H1 (cell line): Measurements from ENCODE around the gene LUZP1. TPM values are rescaled to one million over a fixed set of nuclear protein-coding genes. Genes with fewer than 3 reads are reported as not detected.

Source experiments
- CTCF ChIA-PET: fragments of 300-600 bp; sonication (Branson Sonifier 250); formaldehyde crosslinking; loops from one replicate; lab custom pipeline; 2021; ENCODE audit not compliant: partially characterized antibody; lab: Charles Lee
- POLR2A ChIA-PET: fragments of 300-600 bp; sonication (Branson Sonifier 250); formaldehyde crosslinking; loops from one replicate; lab custom pipeline; 2021; ENCODE audit warnings: inconsistent platforms; ENCODE audit not compliant: partially characterized antibody; lab: Charles Lee
- DNase-seq, 2 experiments: peaks; one replicate each; pipeline versions ENCODE4 v3.0.0 to v3.0.0-alpha.2; 2010 to 2022; ENCODE audit warnings: low spot score in 2 of 2, low read depth in 1 of 2, mixed read lengths in 1 of 2
- FAIRE-seq: peaks from 2 replicates; lab custom pipeline; 2011; peaks lifted over from hg19 to GRCh38; lab: Jason Lieb, UNC
- H2AFZ ChIP-seq: 2 replicates; pipeline ENCODE4 v1.8.1; 2012; ENCODE audit warnings: low read length, inconsistent platforms
- H2AK5ac ChIP-seq: 2 replicates; pipeline ENCODE4 v1.6.1; 2013; ENCODE audit warnings: low read depth, low read length
- H2BK120ac ChIP-seq: replicated peaks from 2 replicates; pipeline ENCODE3; 2013; ENCODE audit warnings: low read depth, low read length, inconsistent platforms
- H2BK12ac ChIP-seq: 2 replicates; pipeline ENCODE4 v1.6.1; 2013; ENCODE audit warnings: low read depth, low read length
- H2BK15ac ChIP-seq: 2 replicates; pipeline ENCODE4 v1.6.1; 2013; ENCODE audit warnings: low read length
- H2BK20ac ChIP-seq: 2 replicates; pipeline ENCODE4 v1.6.1; 2013; ENCODE audit warnings: low read length
- H2BK5ac ChIP-seq: 2 replicates; pipeline ENCODE4 v1.6.1; 2013; ENCODE audit warnings: low read depth, low read length
- H3K14ac ChIP-seq: 2 replicates; pipeline ENCODE4 v1.6.1; 2013; ENCODE audit warnings: inconsistent platforms; ENCODE audit not compliant: insufficient read length
- H3K18ac ChIP-seq: 2 replicates; pipeline ENCODE4 v1.6.1; 2013; ENCODE audit warnings: low read length; ENCODE audit errors: extremely low read depth
- H3K23ac ChIP-seq: 2 replicates; pipeline ENCODE4 v1.6.1; 2013; ENCODE audit warnings: inconsistent platforms; ENCODE audit not compliant: insufficient read length
- H3K23me2 ChIP-seq: 2 replicates; pipeline ENCODE4 v1.6.1; 2013; ENCODE audit warnings: low read depth, low read length
- H3K27ac ChIP-seq: 2 replicates; pipeline ENCODE4 v1.6.1; 2011; ENCODE audit warnings: low read depth, low read length, inconsistent platforms
- H3K27me3 ChIP-seq, 4 experiments: replicated peaks in 1 of 4; 1 replicate in 1 of 4; 2 replicates in 3 of 4; pipeline versions ENCODE4 v1.6.1 to v1.8.1; 2011 to 2013; ENCODE audit warnings: low read length in 3 of 4, mild to moderate bottlenecking in 3 of 4, inconsistent platforms in 2 of 4, mixed read lengths in 2 of 4, moderate library complexity in 1 of 4; ENCODE audit not compliant: control insufficient read depth in 3 of 4, insufficient read depth in 3 of 4; ENCODE audit errors: extremely low read depth in 1 of 4
- H3K36me3 ChIP-seq, 4 experiments: 2 replicates each; pipeline versions ENCODE4 v1.6.1 to v1.8.1; 2011 to 2013; ENCODE audit warnings: mild to moderate bottlenecking in 4 of 4, low read length in 3 of 4, moderate library complexity in 2 of 4, control low read depth in 1 of 4, inconsistent platforms in 1 of 4; ENCODE audit not compliant: insufficient read depth in 4 of 4, control insufficient read depth in 2 of 4
- H3K4ac ChIP-seq: replicated peaks from 2 replicates; pipeline ENCODE3; 2013; ENCODE audit warnings: low read length, low read depth, mixed read lengths, inconsistent platforms; ENCODE audit not compliant: insufficient read length
- H3K4me1 ChIP-seq, 4 experiments: replicated peaks in 1 of 4; 1 replicate in 1 of 4; 2 replicates in 3 of 4; pipeline versions ENCODE4 v1.6.1 to v1.8.1; 2011 to 2013; ENCODE audit warnings: low read length in 3 of 4, inconsistent platforms in 2 of 4, mixed read lengths in 1 of 4; ENCODE audit not compliant: insufficient read depth in 4 of 4, control insufficient read depth in 3 of 4
- H3K4me2 ChIP-seq, 2 experiments: 2 replicates each; pipeline versions ENCODE4 v1.6.1 to v1.8.1; 2011 to 2013; ENCODE audit warnings: low read depth in 2 of 2, low read length in 2 of 2, control low read depth in 1 of 2, inconsistent platforms in 1 of 2, mild to moderate bottlenecking in 1 of 2; ENCODE audit not compliant: insufficient read depth in 1 of 2
- H3K4me3 ChIP-seq, 4 experiments: fragments of 200-600, 300-600 bp in 1 of 4; sonication (generic), shearing (Covaris generic), sonication (Bioruptor Twin) in 1 of 4; 2 replicates each; pipeline versions ENCODE4 v1.5.1 to v1.8.1; 2011 to 2016; ENCODE audit warnings: low read length in 4 of 4, low read depth in 3 of 4, control low read depth in 2 of 4, inconsistent platforms in 2 of 4, mild to moderate bottlenecking in 2 of 4, mixed read lengths in 1 of 4, moderate library complexity in 1 of 4; ENCODE audit not compliant: insufficient read depth in 2 of 4; ENCODE audit errors: extremely low read depth in 1 of 4
- H3K56ac ChIP-seq: replicated peaks from 2 replicates; pipeline ENCODE3; 2013; ENCODE audit warnings: low read depth, mild to moderate bottlenecking, mixed read lengths, low read length, inconsistent platforms; ENCODE audit not compliant: insufficient read length
- H3K79me1 ChIP-seq: 2 replicates; pipeline ENCODE4 v1.6.1; 2013; ENCODE audit warnings: low read depth, low read length, control low read depth
- H3K79me2 ChIP-seq, 2 experiments: 2 replicates each; pipeline versions ENCODE4 v1.6.1 to v1.8.1; 2012 to 2013; ENCODE audit warnings: low read length in 2 of 2, mild to moderate bottlenecking in 2 of 2, inconsistent platforms in 1 of 2; ENCODE audit not compliant: insufficient read depth in 2 of 2, control insufficient read depth in 1 of 2
- H3K9ac ChIP-seq, 4 experiments: replicated peaks in 1 of 4; 1 replicate in 1 of 4; 2 replicates in 3 of 4; pipeline versions ENCODE4 v1.6.1 to v1.8.1; 2011 to 2013; ENCODE audit warnings: low read depth in 3 of 4, low read length in 3 of 4, control low read depth in 2 of 4, mild to moderate bottlenecking in 2 of 4, moderate library complexity in 2 of 4, inconsistent platforms in 1 of 4; ENCODE audit errors: extremely low read depth in 1 of 4
- H3K9me3 ChIP-seq, 2 experiments: 2 replicates each; pipeline versions ENCODE4 v1.6.1 to v1.8.1; 2012 to 2013; ENCODE audit warnings: mild to moderate bottlenecking in 2 of 2, moderate library complexity in 2 of 2, control low read depth in 1 of 2, inconsistent platforms in 1 of 2, low read depth in 1 of 2, low read length in 1 of 2, mixed read lengths in 1 of 2; ENCODE audit not compliant: insufficient read depth in 2 of 2
- H4K20me1 ChIP-seq, 2 experiments: replicated peaks in 1 of 2; 2 replicates each; pipeline versions ENCODE3 to v1.8.1; 2011 to 2013; ENCODE audit warnings: inconsistent platforms in 2 of 2, low read length in 2 of 2, mild to moderate bottlenecking in 1 of 2; ENCODE audit not compliant: insufficient read depth in 2 of 2, control insufficient read depth in 1 of 2
- H4K5ac ChIP-seq: 2 replicates; pipeline ENCODE4 v1.6.1; 2013; ENCODE audit warnings: low read length, low read depth, mixed read lengths, inconsistent platforms; ENCODE audit not compliant: insufficient read length
- H4K8ac ChIP-seq: 2 replicates; pipeline ENCODE4 v1.8.0; 2013; ENCODE audit warnings: mild to moderate bottlenecking, moderate library complexity, low read length, inconsistent platforms; ENCODE audit not compliant: insufficient read depth; ENCODE audit errors: extremely low read depth
- H4K91ac ChIP-seq: replicated peaks from 2 replicates; pipeline ENCODE3; 2013; ENCODE audit warnings: low read length, mixed read lengths, inconsistent platforms; ENCODE audit not compliant: insufficient read length
- CTCF ChIP-seq, 3 experiments: IDR thresholded peaks; 1 replicate in 2 of 3; 2 replicates in 1 of 3; pipeline versions ENCODE4 v1.5.1 to v1.6.1; 2011; ENCODE audit warnings: low read length in 3 of 3, mild to moderate bottlenecking in 3 of 3, inconsistent platforms in 2 of 3, low read depth in 1 of 3, moderate library complexity in 1 of 3; ENCODE audit not compliant: insufficient read depth in 1 of 3; ENCODE audit errors: control extremely low read depth in 1 of 3
- HDAC2 ChIP-seq, 2 experiments: fragments of 300-600 bp in 1 of 2; sonication (generic) in 1 of 2; IDR thresholded peaks; 2 replicates each; pipeline ENCODE4 v1.6.1; 2011 to 2012; ENCODE audit warnings: low read depth in 2 of 2, low read length in 2 of 2, mild to moderate bottlenecking in 2 of 2, moderate library complexity in 2 of 2, borderline replicate concordance in 1 of 2, inconsistent platforms in 1 of 2
- MAX ChIP-seq: IDR thresholded peaks from 2 replicates; pipeline ENCODE4 v1.6.1; 2012; ENCODE audit warnings: inconsistent platforms
- NANOG ChIP-seq: IDR thresholded peaks from 2 replicates; pipeline ENCODE4 v1.6.1; 2011; ENCODE audit warnings: low read length, low read depth, mild to moderate bottlenecking, inconsistent platforms; ENCODE audit not compliant: insufficient read depth, poor library complexity, severe bottlenecking
- POLR2AphosphoS5 ChIP-seq: IDR thresholded peaks from 2 replicates; pipeline ENCODE4 v1.6.1; 2011; ENCODE audit warnings: low read depth, low read length
- RAD21 ChIP-seq, 2 experiments: IDR thresholded peaks in 1 of 2; conservative IDR thresholded peaks in 1 of 2; 2 replicates each; pipeline ENCODE4 v1.6.1; 2011; ENCODE audit warnings: low read depth in 2 of 2, low read length in 2 of 2, improper control_type of control experiment in 1 of 2, inconsistent platforms in 1 of 2, mild to moderate bottlenecking in 1 of 2, moderate library complexity in 1 of 2
- SAP30 ChIP-seq: fragments of 300-600 bp; sonication (generic); IDR thresholded peaks from 2 replicates; pipeline ENCODE4 v1.7.1; 2012; ENCODE audit warnings: low read length, moderate library complexity, mild to moderate bottlenecking, inconsistent platforms; ENCODE audit not compliant: insufficient read depth, insufficient replicate concordance
- SUZ12 ChIP-seq: fragments of 200-600 bp; sonication (generic); IDR thresholded peaks from 2 replicates; pipeline ENCODE4 v1.6.1; 2012; ENCODE audit warnings: mild to moderate bottlenecking, inconsistent platforms, low read length, moderate library complexity, mixed read lengths
- TAF1 ChIP-seq: IDR thresholded peaks from 2 replicates; pipeline ENCODE4 v1.6.1; 2011; ENCODE audit warnings: mild to moderate bottlenecking, low read depth, low read length
- TBP ChIP-seq: IDR thresholded peaks from 2 replicates; pipeline ENCODE4 v1.6.1; 2011; ENCODE audit warnings: low read depth, low read length, improper control_type of control experiment
- WGBS, 2 experiments: shearing (Covaris generic) in 1 of 2; methylation state at CpG; one replicate each; pipeline versions ENCODE4 v1.1.6 to v1.1.7; 2013 to 2015; ENCODE audit warnings: low lambda C conversion rate in 2 of 2, mixed read lengths in 2 of 2, inconsistent platforms in 1 of 2, low coverage in 1 of 2, missing lambda C conversion rate in 1 of 2; ENCODE audit not compliant: insufficient replicate concordance in 2 of 2, insufficient coverage in 1 of 2, insufficient read length in 1 of 2; ENCODE audit errors: extremely low coverage in 1 of 2, missing lambda C conversion rate in 1 of 2; 5-methylcytosine and 5-hydroxymethylcytosine counted together
- polyA plus RNA-seq, 7 experiments: library from polyadenylated mRNA; depleted of rRNA in 3 of 7; stranded (reverse) in 5 of 7; unstranded in 2 of 7; fragments of >200 nt in 5 of 7; fragments of 200-250 nt in 2 of 7; gene quantifications; 1 replicate in 5 of 7; 2 replicates in 1 of 7; 4 replicates in 1 of 7; pipeline versions ENCODE4 v1.2.1 to v1.2.3, GENCODE V29; 2011 to 2013; ENCODE audit warnings: missing spikeins in 2 of 7, mixed read lengths in 2 of 7
- total RNA-seq: library from RNA; stranded (reverse); fragmentation: NEBNext Ultra II Directional; extraction: Animal tissue kit (Norgen Biotek cat#: 25700); gene quantifications from 2 replicates; pipeline ENCODE4 v1.2.1, GENCODE V29; 2021

LUZP1 gene
- total and polyA plus RNA-seq, 2 of the 8 experiments (the other 6 are each of a cell fraction or from before 2014, with no cell fraction given), result 14.0 to 60.5 TPM

- Histone ChIP-seq H3K27ac (no peak overlapping the region), H4K91ac (no peak overlapping the region), H3K36me3 (no peaks in the 10 kb centered on the region), H3K4me1 (peaks cover 0 to 4% (median 2%) of the 10 kb centered on the region in 4 experiments; a peak in 2 of 7 replicates), H4K8ac (no peak overlapping the region), H2BK5ac (no peak overlapping the region), H3K23me2 (no peaks in the 10 kb centered on the region; the same call in 1 of the 2 replicates), H3K27me3 (no peaks in the 10 kb centered on the region), H3K79me1 (peaks cover 2% of the 10 kb centered on the region), H3K4ac (no peak overlapping the region), H2AK5ac (no peak overlapping the region), H2BK20ac (no peak overlapping the region), H2BK12ac (no peak overlapping the region), H3K23ac (no peak overlapping the region), H3K9me3 (no peaks in the 10 kb centered on the region), H2BK15ac (no peak overlapping the region), H4K20me1 (peaks cover 4 to 6% of the 10 kb centered on the region in 2 experiments), H3K18ac (no peak overlapping the region), H3K4me3 (no peak overlapping the region), H3K4me2 (no peak overlapping the region), H2BK120ac (no peak overlapping the region), H3K56ac (no peak overlapping the region), H4K5ac (no peak overlapping the region), H3K9ac (no peak overlapping the region), H3K14ac (no peak overlapping the region), H3K79me2 (peaks cover 0 to 85% of the 10 kb centered on the region in 2 experiments; a peak in 3 of 4 replicates), H2AFZ (no peak overlapping the region)
- WGBS, 2 experiments, result 85% methylated on average over 4 of the region's 4 CpGs; no CpG with 5 or more reads in 1 of the 2 experiments
- FAIRE-seq, result no peak
- POLR2A ChIA-PET, result interaction anchor here (0.7 to 2.6 kb wide), 2 partner anchors 33 to 182 kb away, joined by 3 to 9 read pairs; no protein-coding TSS in a partner anchor
- CTCF ChIA-PET, result interaction anchor here (0.5 to 1.5 kb wide), 6 partner anchors 9 to 547 kb away, joined by 3 to 4 read pairs (median 4); no protein-coding TSS in a partner anchor
- no peak for DNase-seq
- no peak for TF ChIP-seq POLR2AphosphoS5
- TF ChIP-seq HDAC2 (IDR thresholded peaks at IDR 0.05; ENCODE audit: borderline replicate concordance in 1 of 2, low read depth in 2 of 2, low read length in 2 of 2), result no peak
- TF ChIP-seq SUZ12, result no peak
- no peak for TF ChIP-seq NANOG
- TF ChIP-seq TBP, result no peak
- TF ChIP-seq MAX, result no peak
- no peak for TF ChIP-seq RAD21 (IDR thresholded peaks at IDR 0.05 in 1 of 2, conservative IDR thresholded peaks at IDR 0.05 in 1 of 2; ENCODE audit: low read depth in 2 of 2, low read length in 2 of 2)
- no peak for TF ChIP-seq TAF1
- TF ChIP-seq SAP30, result no peak
- TF ChIP-seq CTCF (IDR thresholded peaks at IDR 0.05; ENCODE audit: control extremely low read depth in 1 of 3, insufficient read depth in 1 of 3, low read depth in 1 of 3, low read length in 3 of 3), result no peak
Observed at GRCh38 chr1:23134055-23134454, 34.6 kb downstream of the LUZP1 start.
